GM12865 (cell line): Measurements from ENCODE around the gene KRTAP4-7.

Source experiments
- DNase-seq: peaks from one replicate; pipeline ENCODE4 v3.0.0; 2010; ENCODE audit warnings: low read depth
- H3K4me3 ChIP-seq: 2 replicates; pipeline ENCODE4 v1.5.1; 2011; ENCODE audit warnings: mild to moderate bottlenecking, low read depth, low read length, control low read depth
- TF ChIP-seq, protein P1 (sequence below): IDR thresholded peaks from 2 replicates; pipeline ENCODE4 v1.5.1; 2011; ENCODE audit warnings: low read length, control low read depth, low read depth, inconsistent platforms; ENCODE audit not compliant: insufficient read depth; ENCODE audit errors: missing control alignments

Gene KRTAP4-7

DNA sequence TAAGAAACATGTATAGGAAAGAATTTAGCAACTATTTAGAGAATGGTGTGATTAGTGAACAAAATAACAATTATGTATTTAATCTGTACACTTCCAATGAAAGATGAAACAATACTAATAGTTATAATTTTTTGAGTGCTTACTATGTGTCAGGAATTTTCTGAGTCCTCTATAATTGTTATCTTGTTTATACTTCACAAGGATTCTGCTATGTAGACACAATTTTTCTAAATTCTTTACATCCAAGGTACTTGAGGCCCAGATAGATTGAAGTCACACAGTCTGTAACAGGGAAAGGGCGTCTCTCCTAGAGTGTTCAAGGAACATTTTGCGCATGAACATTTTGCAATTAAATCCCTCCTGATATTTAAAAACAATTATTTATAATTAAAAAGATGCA is 41.1 kb downstream of the KRTAP4-7 start:
- no peak for DNase-seq
- no peak overlapping the region for H3K4me3 ChIP-seq
- TF ChIP-seq, protein P1, sequence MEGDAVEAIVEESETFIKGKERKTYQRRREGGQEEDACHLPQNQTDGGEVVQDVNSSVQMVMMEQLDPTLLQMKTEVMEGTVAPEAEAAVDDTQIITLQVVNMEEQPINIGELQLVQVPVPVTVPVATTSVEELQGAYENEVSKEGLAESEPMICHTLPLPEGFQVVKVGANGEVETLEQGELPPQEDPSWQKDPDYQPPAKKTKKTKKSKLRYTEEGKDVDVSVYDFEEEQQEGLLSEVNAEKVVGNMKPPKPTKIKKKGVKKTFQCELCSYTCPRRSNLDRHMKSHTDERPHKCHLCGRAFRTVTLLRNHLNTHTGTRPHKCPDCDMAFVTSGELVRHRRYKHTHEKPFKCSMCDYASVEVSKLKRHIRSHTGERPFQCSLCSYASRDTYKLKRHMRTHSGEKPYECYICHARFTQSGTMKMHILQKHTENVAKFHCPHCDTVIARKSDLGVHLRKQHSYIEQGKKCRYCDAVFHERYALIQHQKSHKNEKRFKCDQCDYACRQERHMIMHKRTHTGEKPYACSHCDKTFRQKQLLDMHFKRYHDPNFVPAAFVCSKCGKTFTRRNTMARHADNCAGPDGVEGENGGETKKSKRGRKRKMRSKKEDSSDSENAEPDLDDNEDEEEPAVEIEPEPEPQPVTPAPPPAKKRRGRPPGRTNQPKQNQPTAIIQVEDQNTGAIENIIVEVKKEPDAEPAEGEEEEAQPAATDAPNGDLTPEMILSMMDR: no peak

DNA sequence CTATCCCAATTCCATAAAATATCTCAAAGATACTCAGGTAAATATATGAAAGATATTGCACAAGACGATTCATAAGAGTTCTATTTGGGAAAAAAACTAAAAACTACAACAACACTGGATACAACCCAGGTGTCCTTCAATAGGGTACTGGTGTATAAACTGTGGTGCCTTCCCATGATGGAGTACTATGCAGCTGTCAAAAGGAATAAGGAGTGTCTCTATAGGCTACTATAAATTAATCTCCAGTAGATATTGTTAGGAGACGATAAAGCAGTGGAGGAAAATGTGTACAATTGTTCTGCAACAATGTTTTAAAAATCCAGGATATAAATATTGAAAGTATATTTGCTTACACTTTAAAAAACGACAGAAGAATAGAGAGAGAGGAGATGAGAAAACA is 42.5 kb downstream of the KRTAP4-7 start:
- no peak for DNase-seq
- TF ChIP-seq, protein P1: no peak
- H3K4me3 ChIP-seq: no peak overlapping the region

DNA sequence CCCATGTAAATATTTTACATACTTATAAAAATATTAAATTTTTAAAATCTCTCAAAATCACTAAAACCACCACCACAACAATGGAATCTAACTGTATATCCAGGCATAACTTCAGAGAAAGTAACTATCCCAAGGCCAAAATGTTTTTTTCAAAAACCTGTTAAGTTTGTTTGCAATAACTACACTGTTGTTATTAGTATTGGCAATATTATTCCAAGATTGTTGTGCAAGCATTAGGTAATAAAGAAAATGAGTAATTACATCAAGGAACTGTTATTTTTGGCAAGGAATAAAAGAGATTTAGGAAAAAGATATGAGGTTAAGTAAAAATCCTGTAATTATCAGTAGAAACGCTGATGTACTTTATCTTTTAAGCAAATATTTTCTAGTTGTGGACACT is 43.4 kb downstream of the KRTAP4-7 start:
- TF ChIP-seq, protein P1: no peak
- no peak for DNase-seq
- no peak overlapping the region for H3K4me3 ChIP-seq

DNA sequence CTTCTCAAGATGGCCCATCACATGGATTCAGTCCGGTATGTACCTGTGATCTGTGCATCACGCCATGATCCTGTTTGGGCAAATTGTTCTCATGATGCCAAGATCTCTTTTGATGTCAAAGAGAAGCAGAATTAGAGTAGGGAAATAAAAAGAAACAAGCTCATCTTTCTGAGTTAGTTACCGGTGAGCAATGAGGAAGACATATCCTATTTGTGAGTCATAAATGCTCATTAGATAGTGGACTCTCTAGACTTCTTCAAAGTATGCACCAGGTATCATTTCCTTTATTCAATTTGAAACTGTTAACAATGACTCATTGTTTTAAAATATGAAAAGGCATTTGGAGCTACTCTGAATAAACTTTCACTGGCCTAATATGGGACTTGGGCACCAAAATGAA is 48.0 kb downstream of the KRTAP4-7 start:
- TF ChIP-seq, protein P1: no peak
- no peak overlapping the region for H3K4me3 ChIP-seq
- no peak for DNase-seq

DNA sequence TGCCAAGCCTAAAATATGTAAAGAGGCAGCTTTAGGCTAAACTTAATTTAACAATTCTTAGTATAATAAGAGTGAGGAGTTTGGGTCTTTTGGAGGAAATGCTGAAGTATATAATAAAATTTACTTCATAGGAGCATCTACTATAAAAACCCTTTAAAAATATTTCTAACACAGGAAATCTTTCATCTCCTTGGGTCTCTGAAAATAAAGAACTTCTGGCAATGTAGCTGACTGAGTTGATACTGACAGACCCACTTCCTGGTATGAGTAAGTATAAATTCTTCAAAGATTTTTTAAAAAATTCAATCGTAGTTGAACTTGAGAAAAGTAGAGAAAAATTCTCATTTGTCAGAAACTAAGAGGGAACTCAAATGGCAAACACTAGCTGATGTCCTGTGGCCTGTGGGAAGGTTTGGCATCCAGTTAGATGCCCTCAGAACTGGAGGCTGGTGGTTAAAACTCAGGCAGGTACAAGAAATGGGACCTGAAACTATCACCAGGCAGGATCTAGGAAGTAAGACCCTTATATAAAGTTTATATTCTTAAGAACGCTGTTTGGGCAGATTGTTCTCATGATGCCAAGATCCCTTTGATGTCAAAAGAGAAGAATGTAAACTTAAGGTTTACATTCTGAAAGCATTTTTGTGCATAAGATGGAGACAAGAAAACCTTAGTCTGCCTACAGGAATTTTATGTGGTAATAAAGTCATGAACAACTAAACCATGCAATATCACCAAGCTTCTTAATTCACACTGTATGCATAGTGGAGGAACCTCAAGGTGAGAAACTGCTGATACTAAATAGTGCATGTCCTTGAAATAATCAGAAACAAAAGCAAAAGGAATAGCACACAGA is 50.2 kb downstream of the KRTAP4-7 start:
- TF ChIP-seq, protein P1: no peak
- no peak for DNase-seq
- no peak overlapping the region for H3K4me3 ChIP-seq
